Upper lobe of right lung (tissue), 1 donor: ENCODE measurements around the gene TCF23. TPM values are rescaled to one million over a fixed set of nuclear protein-coding genes. Genes with fewer than 3 reads are reported as not detected.

ENCODE experiments used
- ATAC-seq: fragments of 200-7000 bp; cut with Tn5 transposase; one replicate; pipeline ENCODE4 v1.9.1; 2020; ENCODE audit warnings: mild to moderate bottlenecking, moderate library complexity
- DNase-seq: peaks from one replicate; pipeline ENCODE4 v3.0.0-alpha.2; 2020
- H3K27ac ChIP-seq: fragments of 200-600 bp; one replicate; pipeline ENCODE4 v1.8.0; 2022
- H3K27me3 ChIP-seq: fragments of 200-600 bp; one replicate; pipeline ENCODE4 v1.8.0; 2022; ENCODE audit warnings: mild to moderate bottlenecking
- H3K36me3 ChIP-seq: fragments of 200-600 bp; one replicate; pipeline ENCODE4 v1.8.0; 2022
- H3K4me1 ChIP-seq: fragments of 200-600 bp; one replicate; pipeline ENCODE4 v1.8.0; 2022
- H3K4me3 ChIP-seq: fragments of 200-600 bp; one replicate; pipeline ENCODE4 v1.8.0; 2022; ENCODE audit warnings: mild to moderate bottlenecking
- H3K9me3 ChIP-seq: fragments of 200-600 bp; one replicate; pipeline ENCODE4 v1.8.0; 2022
- intact Hi-C: fragments of 100-400 bp; cut with DNase I; formaldehyde crosslinking; loops from one replicate; pipeline ENCODE4 v1.11.0; 2022
- long read RNA-seq: library from polyadenylated mRNA; unstranded; transcript quantifications from one replicate; pipeline ENCODE4 v2.0.0, GENCODE V29; 2021
- total RNA-seq: library from RNA; stranded (reverse); fragmentation: NEBNext Ultra II Directional; extraction: Animal tissue kit (Norgen Biotek cat#: 25700); gene quantifications from one replicate; pipeline ENCODE4 v1.2.1, GENCODE V29; 2021
- TF ChIP-seq, protein P1 (sequence below): fragments of 200-600 bp; IDR thresholded peaks from one replicate; pipeline ENCODE4 v1.8.0; 2022; ENCODE audit warnings: antibody characterized with exemption
- donor health status: DM: no; HTN: yes; CAD: no; lungs with severe emphysema.

The TCF23 gene
- not detected for total RNA-seq
- long read RNA-seq = 0 reads

DNA sequence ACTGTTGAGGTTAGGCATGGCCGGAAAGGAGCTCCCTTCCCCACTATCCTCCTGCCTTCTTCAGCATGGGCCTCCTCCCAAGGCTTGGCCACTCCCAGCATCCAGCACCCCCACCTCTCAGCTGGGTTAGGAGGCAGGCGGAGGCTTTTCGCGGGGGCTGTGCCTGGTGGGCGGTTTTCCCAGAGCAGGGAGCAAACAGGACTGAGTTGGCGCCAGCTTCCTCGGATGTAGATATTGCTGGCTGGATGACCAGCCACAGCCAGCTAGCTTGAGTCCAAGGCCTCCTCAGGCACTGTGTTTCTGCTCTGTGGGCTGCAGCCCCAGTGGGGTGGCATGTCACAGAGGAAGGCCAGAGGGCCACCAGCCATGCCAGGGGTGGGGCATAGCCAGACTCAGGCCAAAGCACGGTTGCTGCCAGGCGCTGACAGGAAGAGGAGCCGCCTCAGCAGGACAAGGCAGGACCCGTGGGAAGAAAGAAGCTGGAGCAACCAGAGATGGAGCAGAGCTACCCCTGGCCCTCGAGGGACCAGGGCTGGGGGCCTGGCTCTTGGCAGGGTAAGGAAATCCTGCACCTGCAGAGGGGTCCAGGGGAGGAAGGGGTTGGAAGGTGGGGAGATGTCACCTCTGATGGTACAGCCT lies at the start of gene TCF23:
Gene TCF23, plus strand, starts transcription at position 204 of the 639 bp plus-strand sequence. Its CDS starts 130 bp downstream, at position 334.
- Histone ChIP-seq H3K27me3 (no peaks in the 10 kb centered on the region), H3K4me3 (no peak within 1 kb of the TSS), H3K36me3 (no peaks in the 10 kb centered on the region), H3K9me3 (no peaks in the 10 kb centered on the region), H3K27ac (no peak within 1 kb of the TSS), H3K4me1 (no peaks in the 10 kb centered on the region)
- TF ChIP-seq, protein P1, sequence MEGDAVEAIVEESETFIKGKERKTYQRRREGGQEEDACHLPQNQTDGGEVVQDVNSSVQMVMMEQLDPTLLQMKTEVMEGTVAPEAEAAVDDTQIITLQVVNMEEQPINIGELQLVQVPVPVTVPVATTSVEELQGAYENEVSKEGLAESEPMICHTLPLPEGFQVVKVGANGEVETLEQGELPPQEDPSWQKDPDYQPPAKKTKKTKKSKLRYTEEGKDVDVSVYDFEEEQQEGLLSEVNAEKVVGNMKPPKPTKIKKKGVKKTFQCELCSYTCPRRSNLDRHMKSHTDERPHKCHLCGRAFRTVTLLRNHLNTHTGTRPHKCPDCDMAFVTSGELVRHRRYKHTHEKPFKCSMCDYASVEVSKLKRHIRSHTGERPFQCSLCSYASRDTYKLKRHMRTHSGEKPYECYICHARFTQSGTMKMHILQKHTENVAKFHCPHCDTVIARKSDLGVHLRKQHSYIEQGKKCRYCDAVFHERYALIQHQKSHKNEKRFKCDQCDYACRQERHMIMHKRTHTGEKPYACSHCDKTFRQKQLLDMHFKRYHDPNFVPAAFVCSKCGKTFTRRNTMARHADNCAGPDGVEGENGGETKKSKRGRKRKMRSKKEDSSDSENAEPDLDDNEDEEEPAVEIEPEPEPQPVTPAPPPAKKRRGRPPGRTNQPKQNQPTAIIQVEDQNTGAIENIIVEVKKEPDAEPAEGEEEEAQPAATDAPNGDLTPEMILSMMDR = no peak
- intact Hi-C loops = no loop called here
- ATAC-seq (no peak), DNase-seq (no peak)

DNA sequence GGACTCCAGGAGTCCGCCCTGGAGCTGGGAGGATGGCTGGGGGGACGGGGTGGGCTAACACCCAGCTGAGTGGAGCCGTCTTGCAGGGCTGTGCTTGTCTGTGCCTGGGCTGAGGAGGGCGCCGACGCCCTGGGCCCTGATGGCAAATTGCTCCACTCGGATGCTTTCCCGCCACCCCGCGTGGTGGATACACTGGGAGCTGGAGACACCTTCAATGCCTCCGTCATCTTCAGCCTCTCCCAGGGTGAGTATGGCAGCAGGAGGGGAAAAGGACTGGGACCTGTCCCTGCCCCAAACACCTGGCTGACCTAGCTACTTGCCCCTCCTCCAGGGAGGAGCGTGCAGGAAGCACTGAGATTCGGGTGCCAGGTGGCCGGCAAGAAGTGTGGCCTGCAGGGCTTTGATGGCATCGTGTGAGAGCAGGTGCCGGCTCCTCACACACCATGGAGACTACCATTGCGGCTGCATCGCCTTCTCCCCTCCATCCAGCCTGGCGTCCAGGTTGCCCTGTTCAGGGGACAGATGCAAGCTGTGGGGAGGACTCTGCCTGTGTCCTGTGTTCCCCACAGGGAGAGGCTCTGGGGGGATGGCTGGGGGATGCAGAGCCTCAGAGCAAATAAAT lies 49.4 kb upstream of the TCF23 start:
- Histone ChIP-seq H3K4me1 (peaks cover 8% of the 10 kb centered on the region), H3K9me3 (no peaks in the 10 kb centered on the region), H3K27ac (no peak overlapping the region), H3K4me3 (no peak overlapping the region), H3K27me3 (peaks cover 6% of the 10 kb centered on the region), H3K36me3 (no peaks in the 10 kb centered on the region)
- DNase-seq (no peak), ATAC-seq (no peak)
- intact Hi-C loops = no loop called here
- TF ChIP-seq, protein P1 = no peak

DNA sequence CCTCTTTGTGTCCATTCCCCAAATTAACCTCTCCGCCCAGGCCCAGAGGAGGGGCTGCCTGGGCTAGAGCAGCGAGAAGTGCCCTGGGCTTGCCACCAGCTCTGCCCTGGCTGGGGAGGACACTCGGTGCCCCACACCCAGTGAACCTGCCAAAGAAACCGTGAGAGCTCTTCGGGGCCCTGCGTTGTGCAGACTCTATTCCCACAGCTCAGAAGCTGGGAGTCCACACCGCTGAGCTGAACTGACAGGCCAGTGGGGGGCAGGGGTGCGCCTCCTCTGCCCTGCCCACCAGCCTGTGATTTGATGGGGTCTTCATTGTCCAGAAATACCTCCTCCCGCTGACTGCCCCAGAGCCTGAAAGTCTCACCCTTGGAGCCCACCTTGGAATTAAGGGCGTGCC lies 48.8 kb upstream of the TCF23 start:
- ATAC-seq (no peak), DNase-seq (no peak)
- Histone ChIP-seq H3K4me1 (peaks cover 8% of the 10 kb centered on the region), H3K4me3 (no peak overlapping the region), H3K36me3 (no peaks in the 10 kb centered on the region), H3K27ac (no peak overlapping the region), H3K27me3 (peaks cover 8% of the 10 kb centered on the region), H3K9me3 (no peaks in the 10 kb centered on the region)
- intact Hi-C loops = loop anchor here (10.0 kb wide), 1 partner anchor 105 kb away; no protein-coding TSS in a partner anchor
- TF ChIP-seq, protein P1 = no peak

DNA sequence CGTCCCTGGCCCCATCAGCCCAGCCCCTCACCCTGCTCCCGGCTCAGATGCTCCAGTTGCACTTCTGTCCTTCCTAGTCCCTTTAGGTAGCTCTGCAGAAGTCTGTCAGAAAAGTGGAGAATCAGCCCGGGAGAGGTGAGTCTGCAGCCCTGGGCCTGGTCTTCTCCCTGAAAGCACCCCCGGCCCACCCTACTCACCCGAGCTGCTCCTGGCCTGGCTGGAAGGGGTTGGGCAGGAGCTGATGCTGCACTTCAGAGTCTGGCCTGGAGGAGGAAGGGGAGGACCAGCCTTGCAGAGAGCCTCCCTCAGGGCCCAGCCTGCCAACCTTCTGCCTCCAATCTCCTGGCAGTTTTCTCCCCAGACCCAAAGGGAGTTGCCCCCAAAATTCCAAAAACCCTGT lies 46.5 kb upstream of the TCF23 start:
- no peak for DNase-seq
- Histone ChIP-seq H3K36me3 (no peaks in the 10 kb centered on the region), H3K9me3 (no peaks in the 10 kb centered on the region), H3K4me1 (no peaks in the 10 kb centered on the region), H3K27ac (no peak overlapping the region), H3K4me3 (no peak overlapping the region), H3K27me3 (peaks cover 12% of the 10 kb centered on the region)
- intact Hi-C loops = loop anchor here (10.0 kb wide), 1 partner anchor 102 kb away; no protein-coding TSS in a partner anchor
- ATAC-seq = no peak
- TF ChIP-seq, protein P1 = no peak

DNA sequence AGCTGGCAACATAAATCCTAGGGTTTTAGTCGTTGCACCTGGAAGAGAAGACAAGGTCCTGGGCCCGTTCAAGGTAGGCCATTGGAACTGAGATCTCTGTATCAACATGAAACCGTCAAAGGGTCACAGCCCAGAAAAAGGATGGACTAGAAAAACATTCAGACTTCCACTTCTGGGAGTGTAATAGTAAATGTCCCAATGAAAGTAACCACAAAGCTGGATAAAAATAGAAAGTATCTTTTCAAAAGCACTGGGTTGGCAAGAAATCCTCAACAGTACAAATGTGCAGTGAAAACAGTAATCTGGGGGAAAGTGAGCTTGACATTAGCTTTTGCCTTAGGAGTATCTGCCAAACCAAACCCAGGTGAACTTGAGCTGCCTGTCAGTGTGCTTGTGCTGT lies 42.8 kb upstream of the TCF23 start:
- Histone ChIP-seq H3K4me1 (no peaks in the 10 kb centered on the region), H3K9me3 (no peaks in the 10 kb centered on the region), H3K27ac (no peak overlapping the region), H3K4me3 (no peak overlapping the region), H3K36me3 (no peaks in the 10 kb centered on the region), H3K27me3 (peaks cover 12% of the 10 kb centered on the region)
- intact Hi-C loops = loop anchor here (10.0 kb wide), 1 partner anchor 99 kb away; no protein-coding TSS in a partner anchor
- DNase-seq = no peak
- TF ChIP-seq, protein P1 = no peak
- no peak for ATAC-seq
